GM12878 (cell line): ENCODE measurements around the gene RNLS. TPM values are rescaled to one million over a fixed set of nuclear protein-coding genes. Genes with fewer than 3 reads are reported as not detected.

ENCODE experiments used
- ATAC-seq: fragments of 200-7000 bp; cut with Tn5 transposase; 3 replicates; pipeline ENCODE4 v1.9.1; 2020; ENCODE audit warnings: mild to moderate bottlenecking, moderate library complexity
- BruUV-seq: library from RNA; stranded (reverse); fragments of 400-500 nt; replicated peaks from 2 replicates; lab custom pipeline; 2021; lab: Mats Ljungman, UMichigan
- CTCF ChIA-PET: fragments of 300-600 bp; sonication (Branson Sonifier 250); formaldehyde crosslinking; extraction: SDS; loops from one replicate; lab custom pipeline; 2021; ENCODE audit warnings: inconsistent platforms; lab: Yijun Ruan, JAX
- POLR2A ChIA-PET: fragments of 350-600 bp; formaldehyde crosslinking; extraction: SDS; loops from one replicate; lab custom pipeline; 2021; ENCODE audit warnings: inconsistent platforms; lab: Charles Lee
- RAD21 ChIA-PET: fragments of 300-600 bp; sonication (Branson Sonifier 250); formaldehyde crosslinking; loops from one replicate; lab custom pipeline; 2023; ENCODE audit warnings: antibody characterized with exemption; ENCODE audit not compliant: unreplicated experiment; lab: Charles Lee
- SMC1A ChIA-PET: fragments of 300-600 bp; sonication (Branson Sonifier 250); formaldehyde crosslinking; loops from one replicate; lab custom pipeline; 2023; ENCODE audit not compliant: unreplicated experiment, uncharacterized antibody; lab: Charles Lee
- DNase-seq: peaks from one replicate; pipeline ENCODE4 v3.0.0-alpha.2; 2011; ENCODE audit warnings: low read depth, low spot score
- FAIRE-seq: peaks from 3 replicates; lab custom pipeline; 2011; peaks lifted over from hg19 to GRCh38; lab: Jason Lieb, UNC
- H2AFZ ChIP-seq: 2 replicates; pipeline ENCODE4 v1.6.0; 2011; ENCODE audit warnings: low read depth, low read length, control low read depth; ENCODE audit not compliant: control insufficient read depth
- H3K27ac ChIP-seq: 2 replicates; pipeline ENCODE4 v1.5.1; 2011; ENCODE audit warnings: control low read depth; ENCODE audit not compliant: control insufficient read depth, insufficient read depth
- H3K27me3 ChIP-seq, 2 experiments: replicated peaks in 1 of 2; 2 replicates each; pipeline versions ENCODE4 v1.6.0 to v1.6.1; 2011; ENCODE audit warnings: low read length in 1 of 2; ENCODE audit not compliant: control insufficient read depth in 2 of 2, insufficient read depth in 2 of 2
- H3K36me3 ChIP-seq, 2 experiments: 2 replicates each; pipeline ENCODE4 v1.5.1; 2011; ENCODE audit warnings: low read length in 1 of 2; ENCODE audit not compliant: control insufficient read depth in 2 of 2, insufficient read depth in 2 of 2
- H3K4me1 ChIP-seq: 2 replicates; pipeline ENCODE4 v1.6.1; 2011; ENCODE audit warnings: mild to moderate bottlenecking, low read length, moderate library complexity, mixed read lengths; ENCODE audit not compliant: control insufficient read depth, insufficient read depth
- H3K4me2 ChIP-seq: 2 replicates; pipeline ENCODE4 v1.6.0; 2011; ENCODE audit warnings: control low read depth; ENCODE audit not compliant: control insufficient read depth, insufficient read depth
- H3K4me3 ChIP-seq: fragments of 200-600 bp; sonication (generic); 2 replicates; pipeline ENCODE4 v1.5.1; 2016
- H3K79me2 ChIP-seq: 2 replicates; pipeline ENCODE4 v1.6.0; 2011; ENCODE audit warnings: low read length; ENCODE audit not compliant: control insufficient read depth, insufficient read depth
- H3K9ac ChIP-seq: 2 replicates; pipeline ENCODE4 v1.8.0; 2011; ENCODE audit warnings: low read length, control low read depth, mixed read lengths; ENCODE audit not compliant: control insufficient read depth, insufficient read depth
- H3K9me3 ChIP-seq: replicated peaks from 3 replicates; pipeline ENCODE4 v1.5.1; 2011; ENCODE audit warnings: mild to moderate bottlenecking, low read length; ENCODE audit not compliant: control insufficient read depth, insufficient read depth
- H4K20me1 ChIP-seq: 2 replicates; pipeline ENCODE4 v1.6.0; 2011; ENCODE audit not compliant: control insufficient read depth, insufficient read depth
- BRCA1 ChIP-seq: IDR thresholded peaks from 2 replicates; pipeline ENCODE4 v1.6.1; 2011; ENCODE audit warnings: low read depth, low read length, improper control_type of control experiment
- CHD4 ChIP-seq: fragments of 200-600 bp; sonication (generic); IDR thresholded peaks from 2 replicates; pipeline ENCODE4 v1.6.1; 2016; ENCODE audit warnings: mild to moderate bottlenecking
- CREB1 ChIP-seq: IDR thresholded peaks from 2 replicates; pipeline ENCODE4 v1.6.1; 2012; ENCODE audit warnings: low read depth, mild to moderate bottlenecking, inconsistent platforms
- MEF2B ChIP-seq: fragments of 450-650 bp; IDR thresholded peaks from 2 replicates; pipeline ENCODE4 v1.6.1; 2018; ENCODE audit warnings: mild to moderate bottlenecking, moderate library complexity; ENCODE audit not compliant: partially characterized antibody, poor library complexity, severe bottlenecking
- SMAD1 ChIP-seq: fragments of 450-650 bp; IDR thresholded peaks from 2 replicates; pipeline ENCODE4 v1.6.1; 2018; ENCODE audit warnings: mild to moderate bottlenecking, low read depth; ENCODE audit not compliant: partially characterized antibody
- SRF ChIP-seq, 2 experiments: IDR thresholded peaks; 2 replicates each; pipeline ENCODE4 v1.6.1; 2011; ENCODE audit warnings: low read depth in 2 of 2, low read length in 2 of 2, mild to moderate bottlenecking in 1 of 2, moderate library complexity in 1 of 2
- ZNF384 ChIP-seq: IDR thresholded peaks from 2 replicates; pipeline ENCODE4 v1.6.1; 2012; ENCODE audit warnings: low read depth, mild to moderate bottlenecking, low read length, improper control_type of control experiment, borderline replicate concordance
- WGBS: methylation state at CpG from one replicate; pipeline ENCODE4 v1.1.6; 2016; ENCODE audit warnings: low lambda C conversion rate; ENCODE audit not compliant: insufficient replicate concordance, insufficient coverage; ENCODE audit errors: missing lambda C conversion rate; 5-methylcytosine and 5-hydroxymethylcytosine counted together
- in situ Hi-C: fragments of 300-500 bp; cut with MboI; formaldehyde crosslinking; loops from 9 replicates; pipeline ENCODE4 v1.14.3; 2018; ENCODE audit warnings: mixed read lengths
- intact Hi-C: fragments of 100-400 bp; cut with micrococcal nuclease; formaldehyde crosslinking; loops from one replicate; pipeline ENCODE4 v1.14.2; 2022; ENCODE audit not compliant: unreplicated experiment
- polyA plus RNA-seq, 11 experiments: library from polyadenylated mRNA; depleted of rRNA in 4 of 11; unstranded in 6 of 11; stranded (reverse) in 5 of 11; fragments of >200 nt; fragmentation: Nextera tagmentation in 4 of 11; fragmentation: Illumina TruSeq in 1 of 11; extraction: Ambion mirVana in 4 of 11; extraction: Trizol in 1 of 11; gene quantifications; 1 replicate in 1 of 11; 2 replicates in 10 of 11; pipeline versions ENCODE4 v1.2.1 to v1.2.3, GENCODE V29; 2011 to 2016; ENCODE audit warnings: inconsistent platforms in 2 of 11, missing spikeins in 2 of 11, low read depth in 1 of 11
- total RNA-seq, 4 experiments: library from RNA; depleted of rRNA in 3 of 4; stranded (reverse); fragments of >200 nt in 3 of 4; fragmentation: Illumina TruSeq in 1 of 4; extraction: Trizol in 1 of 4; gene quantifications; 2 replicates each; pipeline versions ENCODE4 v1.2.1 to v1.2.3, GENCODE V29; 2013 to 2021
- TF ChIP-seq, protein P1 (sequence below): IDR thresholded peaks from 2 replicates; pipeline ENCODE4 v1.6.1; 2011; ENCODE audit warnings: low read depth, low read length, improper control_type of control experiment, borderline replicate concordance
- TF ChIP-seq, protein P2 (sequence below): fragments of 450-650 bp; formaldehyde crosslinking; IDR thresholded peaks from 2 replicates; pipeline ENCODE4 v1.4.0; 2020; ENCODE audit warnings: mild to moderate bottlenecking, moderate library complexity
- TF ChIP-seq, protein P3 (sequence below): fragments of 450-650 bp; IDR thresholded peaks from 2 replicates; pipeline ENCODE4 v1.6.1; 2017; ENCODE audit warnings: borderline replicate concordance

RNLS gene
- total and polyA plus RNA-seq, 10 of the 15 experiments (the other 5 are each of a cell fraction or from before 2014, with no cell fraction given), result 3.4 to 6.7 (median 4.6) TPM

DNA sequence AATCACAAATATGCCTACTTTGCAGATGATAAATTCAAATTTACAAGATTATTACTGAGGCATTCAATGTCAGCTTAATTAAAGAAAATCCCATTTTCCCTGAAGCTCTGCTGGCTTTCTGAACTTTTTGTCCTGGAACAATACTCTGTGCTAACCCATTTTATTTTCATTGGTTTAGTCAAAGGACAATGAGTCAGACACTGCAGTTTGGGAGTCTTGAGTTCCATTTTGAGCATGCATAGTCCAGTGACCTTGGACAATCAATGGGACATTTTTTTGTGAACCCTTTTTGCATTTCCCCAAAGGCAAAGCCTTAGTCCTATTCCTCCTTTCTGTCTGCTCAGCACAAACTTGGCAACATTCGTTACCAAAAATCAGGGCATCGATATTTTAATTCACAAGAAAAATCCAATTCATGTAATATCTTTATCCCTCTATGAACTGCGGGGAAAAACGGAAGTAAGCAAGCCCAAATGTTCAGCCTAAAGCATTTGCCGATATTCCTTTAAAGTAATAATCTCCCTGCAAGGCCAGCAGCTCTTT is 339.8 kb downstream of the RNLS start:
- H3K27ac ChIP-seq, result no peak overlapping the region
- ChIA-PET RAD21 (interaction anchor here (1.0 kb wide), 1 partner anchor 20 kb away, joined by 3 read pairs; no protein-coding TSS in a partner anchor), SMC1A (interaction anchor here (0.7 kb wide), 1 partner anchor 148 kb away, joined by 4 read pairs; no protein-coding TSS in a partner anchor), POLR2A (no interaction called here), CTCF (interaction anchor here (0.8 kb wide), 1 partner anchor 744 kb away, joined by 3 read pairs; no protein-coding TSS in a partner anchor)
- 96% methylated on average over 5 of the region's 5 CpGs for WGBS
- intact Hi-C loops (no loop called here), in situ Hi-C loops (no loop called here)
- no peaks in the 10 kb centered on the region for H4K20me1 ChIP-seq
- H3K79me2 ChIP-seq, result no peaks in the 10 kb centered on the region
- H3K4me3 ChIP-seq, result no peak overlapping the region
- TF ChIP-seq BRCA1, result no peak
- TF ChIP-seq, protein P1, sequence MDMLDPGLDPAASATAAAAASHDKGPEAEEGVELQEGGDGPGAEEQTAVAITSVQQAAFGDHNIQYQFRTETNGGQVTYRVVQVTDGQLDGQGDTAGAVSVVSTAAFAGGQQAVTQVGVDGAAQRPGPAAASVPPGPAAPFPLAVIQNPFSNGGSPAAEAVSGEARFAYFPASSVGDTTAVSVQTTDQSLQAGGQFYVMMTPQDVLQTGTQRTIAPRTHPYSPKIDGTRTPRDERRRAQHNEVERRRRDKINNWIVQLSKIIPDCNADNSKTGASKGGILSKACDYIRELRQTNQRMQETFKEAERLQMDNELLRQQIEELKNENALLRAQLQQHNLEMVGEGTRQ, result no peak
- ATAC-seq, result no peak
- no peaks in the 10 kb centered on the region for H3K4me1 ChIP-seq
- no TSS peak for BruUV-seq
- no peak overlapping the region for H2AFZ ChIP-seq
- no peaks in the 10 kb centered on the region for H3K36me3 ChIP-seq
- H3K4me2 ChIP-seq, result no peak overlapping the region
- no peak for FAIRE-seq
- H3K9ac ChIP-seq, result no peak overlapping the region
- DNase-seq, result no peak
- H3K9me3 ChIP-seq, result no peaks in the 10 kb centered on the region; the same call in 2 of the 3 replicates
- no peaks in the 10 kb centered on the region for H3K27me3 ChIP-seq

DNA sequence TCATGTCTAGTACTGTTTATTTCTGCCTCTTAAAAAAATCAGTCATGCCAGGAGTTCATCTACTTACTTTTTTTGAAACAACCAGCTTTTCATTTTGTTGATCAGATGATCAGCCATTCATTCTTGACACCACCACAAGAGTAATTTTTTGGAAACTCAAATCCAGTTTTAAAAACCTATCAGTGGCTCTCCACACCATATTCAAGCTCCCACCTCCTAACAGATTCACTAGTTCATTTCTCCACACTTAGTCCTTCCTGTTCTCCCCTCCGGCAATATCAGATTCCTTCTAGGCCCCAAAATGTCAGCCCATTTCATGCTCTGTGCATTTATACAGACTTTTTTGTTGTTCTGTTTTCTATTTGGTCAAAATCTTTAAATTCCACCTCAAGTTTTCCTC is 341.6 kb downstream of the RNLS start:
- Histone ChIP-seq H3K27me3 (no peaks in the 10 kb centered on the region), H3K9me3 (no peaks in the 10 kb centered on the region; the same call in 2 of the 3 replicates), H2AFZ (no peak overlapping the region), H3K4me1 (no peaks in the 10 kb centered on the region), H3K4me2 (no peak overlapping the region), H3K27ac (no peak overlapping the region), H3K9ac (no peak overlapping the region), H3K36me3 (no peaks in the 10 kb centered on the region), H3K79me2 (no peaks in the 10 kb centered on the region), H3K4me3 (no peak overlapping the region), H4K20me1 (no peaks in the 10 kb centered on the region)
- in situ Hi-C loops, result no loop called here
- no TSS peak for BruUV-seq
- POLR2A ChIA-PET, result no interaction called here
- no peak for FAIRE-seq
- RAD21 ChIA-PET, result interaction anchor here (0.9 to 2.0 kb wide), 2 partner anchors 48 to 150 kb away, joined by 3 to 4 read pairs; no protein-coding TSS in a partner anchor
- SMC1A ChIA-PET, result interaction anchor here (0.6 to 1.5 kb wide), 6 partner anchors 13 to 147 kb away, joined by 3 to 6 read pairs (median 4); no protein-coding TSS in a partner anchor
- DNase-seq, result no peak
- no peak for ATAC-seq
- WGBS, result 100% methylated on average over 1 of the region's 1 CpG
- intact Hi-C loops, result no loop called here
- CTCF ChIA-PET, result interaction anchor here (1.0 kb wide), 1 partner anchor 148 kb away, joined by 3 read pairs; no protein-coding TSS in a partner anchor
- TF ChIP-seq ZNF384, result no peak
- no peak for TF ChIP-seq MEF2B
- TF ChIP-seq, protein P2, sequence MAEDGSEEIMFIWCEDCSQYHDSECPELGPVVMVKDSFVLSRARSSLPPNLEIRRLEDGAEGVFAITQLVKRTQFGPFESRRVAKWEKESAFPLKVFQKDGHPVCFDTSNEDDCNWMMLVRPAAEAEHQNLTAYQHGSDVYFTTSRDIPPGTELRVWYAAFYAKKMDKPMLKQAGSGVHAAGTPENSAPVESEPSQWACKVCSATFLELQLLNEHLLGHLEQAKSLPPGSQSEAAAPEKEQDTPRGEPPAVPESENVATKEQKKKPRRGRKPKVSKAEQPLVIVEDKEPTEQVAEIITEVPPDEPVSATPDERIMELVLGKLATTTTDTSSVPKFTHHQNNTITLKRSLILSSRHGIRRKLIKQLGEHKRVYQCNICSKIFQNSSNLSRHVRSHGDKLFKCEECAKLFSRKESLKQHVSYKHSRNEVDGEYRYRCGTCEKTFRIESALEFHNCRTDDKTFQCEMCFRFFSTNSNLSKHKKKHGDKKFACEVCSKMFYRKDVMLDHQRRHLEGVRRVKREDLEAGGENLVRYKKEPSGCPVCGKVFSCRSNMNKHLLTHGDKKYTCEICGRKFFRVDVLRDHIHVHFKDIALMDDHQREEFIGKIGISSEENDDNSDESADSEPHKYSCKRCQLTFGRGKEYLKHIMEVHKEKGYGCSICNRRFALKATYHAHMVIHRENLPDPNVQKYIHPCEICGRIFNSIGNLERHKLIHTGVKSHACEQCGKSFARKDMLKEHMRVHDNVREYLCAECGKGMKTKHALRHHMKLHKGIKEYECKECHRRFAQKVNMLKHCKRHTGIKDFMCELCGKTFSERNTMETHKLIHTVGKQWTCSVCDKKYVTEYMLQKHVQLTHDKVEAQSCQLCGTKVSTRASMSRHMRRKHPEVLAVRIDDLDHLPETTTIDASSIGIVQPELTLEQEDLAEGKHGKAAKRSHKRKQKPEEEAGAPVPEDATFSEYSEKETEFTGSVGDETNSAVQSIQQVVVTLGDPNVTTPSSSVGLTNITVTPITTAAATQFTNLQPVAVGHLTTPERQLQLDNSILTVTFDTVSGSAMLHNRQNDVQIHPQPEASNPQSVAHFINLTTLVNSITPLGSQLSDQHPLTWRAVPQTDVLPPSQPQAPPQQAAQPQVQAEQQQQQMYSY (CRISPR knock-in tag), result no peak
- TF ChIP-seq SRF (IDR thresholded peaks at IDR 0.05; ENCODE audit: low read depth in 2 of 2, low read length in 2 of 2), result no peak
- no peak for TF ChIP-seq CHD4
- TF ChIP-seq SMAD1, result no peak
- TF ChIP-seq, protein P3, sequence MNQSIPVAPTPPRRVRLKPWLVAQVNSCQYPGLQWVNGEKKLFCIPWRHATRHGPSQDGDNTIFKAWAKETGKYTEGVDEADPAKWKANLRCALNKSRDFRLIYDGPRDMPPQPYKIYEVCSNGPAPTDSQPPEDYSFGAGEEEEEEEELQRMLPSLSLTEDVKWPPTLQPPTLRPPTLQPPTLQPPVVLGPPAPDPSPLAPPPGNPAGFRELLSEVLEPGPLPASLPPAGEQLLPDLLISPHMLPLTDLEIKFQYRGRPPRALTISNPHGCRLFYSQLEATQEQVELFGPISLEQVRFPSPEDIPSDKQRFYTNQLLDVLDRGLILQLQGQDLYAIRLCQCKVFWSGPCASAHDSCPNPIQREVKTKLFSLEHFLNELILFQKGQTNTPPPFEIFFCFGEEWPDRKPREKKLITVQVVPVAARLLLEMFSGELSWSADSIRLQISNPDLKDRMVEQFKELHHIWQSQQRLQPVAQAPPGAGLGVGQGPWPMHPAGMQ, result no peak
- TF ChIP-seq CREB1, result no peak
